ENCODE results near the gene ABAT. TPM values are rescaled to one million over a fixed set of nuclear protein-coding genes. Genes with fewer than 3 reads are reported as not detected.

The ABAT gene
- 0.41 to 0.52 TPM (median 0.46 TPM) in 5 replicates for total RNA-seq (2022; extraction: Qiagen RNA extraction; ENCODE audit: low read depth)

DNA sequence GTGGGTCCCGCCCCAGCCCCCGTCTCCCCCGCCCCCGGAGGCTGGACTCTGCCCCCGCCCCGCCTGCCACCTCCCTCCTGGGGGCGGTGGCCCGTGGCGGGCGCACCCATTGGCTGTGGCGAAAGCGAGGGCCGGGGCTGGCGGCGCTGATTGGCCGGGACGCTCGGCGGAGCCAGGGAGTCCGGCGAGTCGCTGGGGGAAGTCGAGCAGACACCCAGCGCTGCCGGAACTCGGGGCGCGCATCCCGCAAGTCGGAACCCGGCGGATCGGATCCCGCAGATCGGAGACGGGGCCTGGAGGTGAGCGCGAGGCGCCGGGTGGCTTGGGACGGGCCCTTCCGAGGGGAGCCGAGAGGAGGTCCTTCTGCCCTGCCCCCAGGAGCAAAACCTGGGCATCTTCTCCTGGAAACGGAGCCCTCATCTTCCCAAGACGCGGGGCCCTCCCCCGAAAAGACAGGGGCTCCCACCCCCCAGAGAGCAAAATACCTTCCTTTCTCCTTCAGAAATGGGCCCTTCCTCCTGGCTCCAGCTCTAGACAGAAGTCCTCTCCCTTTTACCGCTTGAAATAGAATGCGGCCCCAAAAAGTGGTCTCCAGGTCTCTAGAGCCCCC lies at the start of gene ABAT:
ABAT (plus strand) TSS at position 205 of the 610 bp plus-strand sequence. CDS start 61,123 bp downstream, outside the sequence.

DNA sequence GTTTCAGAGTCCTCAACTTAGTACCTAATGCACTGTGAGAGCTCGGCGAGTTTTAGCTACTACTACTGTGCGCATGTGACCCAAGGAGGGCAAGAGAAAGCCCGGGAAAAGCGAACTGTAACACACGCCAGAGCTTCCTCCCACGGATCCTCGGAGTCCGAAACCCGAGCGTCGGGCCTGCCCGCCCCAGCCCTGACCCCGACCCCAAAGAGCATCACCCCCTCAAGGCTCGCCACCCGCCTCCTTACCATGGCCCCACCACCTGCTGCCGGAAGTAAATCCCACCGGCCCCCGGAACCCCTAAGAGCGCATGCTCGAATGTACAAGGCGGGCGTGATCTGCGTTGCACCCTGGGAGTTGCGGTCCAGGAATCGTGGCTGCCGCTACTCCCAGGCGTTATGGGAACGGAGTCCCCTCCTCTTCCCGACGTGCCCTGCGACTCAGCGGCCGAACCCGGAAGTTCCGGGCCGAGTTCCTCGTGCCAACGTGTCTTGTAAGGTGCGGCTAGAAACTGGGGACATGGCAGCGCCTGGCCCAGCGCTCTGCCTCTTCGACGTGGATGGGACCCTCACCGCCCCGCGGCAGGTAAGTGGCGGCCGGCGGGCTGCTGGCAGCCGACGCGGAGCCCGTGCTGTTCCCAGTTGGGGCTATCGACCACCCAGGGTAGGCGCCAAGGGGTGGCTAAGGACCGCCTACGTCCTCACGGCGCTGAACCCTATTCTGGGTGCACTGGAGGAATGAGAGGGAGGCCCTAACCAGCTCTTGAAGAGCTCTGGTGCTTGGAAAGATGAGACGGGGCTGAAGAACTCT lies 123.2 kb downstream of the ABAT start, which contains the start of the genes PMM2 and TMEM186:
PMM2 (plus strand) TSS at position 476 of the 810 bp plus-strand sequence; CDS start at position 520, 44 bp downstream.
TMEM186 (minus strand) TSS at position 276 of the 810 bp plus-strand sequence; CDS start at position 251, 25 bp downstream.

Other genes starting within 250 kb of the ABAT start
- gene TMEM114, start 84.1 kb upstream of the ABAT start, total RNA-seq (2022; extraction: Qiagen RNA extraction; ENCODE audit: low read depth): not detected in 5 replicates
- 20.4 to 25.2 TPM (median 22.6 TPM) in 5 replicates for gene METTL22, start 52.9 kb upstream of the ABAT start, total RNA-seq (2022; extraction: Qiagen RNA extraction; ENCODE audit: low read depth)
- 12.0 to 15.5 TPM (median 13.9 TPM) in 5 replicates for gene TMEM186, start 123.0 kb downstream of the ABAT start, total RNA-seq (2022; extraction: Qiagen RNA extraction; ENCODE audit: low read depth)
- 90.0 to 103 TPM (median 94.0 TPM) in 5 replicates for gene PMM2, start 123.2 kb downstream of the ABAT start, total RNA-seq (2022; extraction: Qiagen RNA extraction; ENCODE audit: low read depth)
- gene CARHSP1, start 194.4 kb downstream of the ABAT start, total RNA-seq (2022; extraction: Qiagen RNA extraction; ENCODE audit: low read depth): 120 to 146 TPM (median 136 TPM) in 5 replicates
- gene LITAFD, start 207.7 kb downstream of the ABAT start, total RNA-seq (2022; extraction: Qiagen RNA extraction; ENCODE audit: low read depth): not detected in 5 replicates

Measured in A549 treated with CpdA at 1 μM for 4 hours (cell line).